Esophagus muscularis mucosa (tissue), 4 donors: ENCODE measurements around the gene PRPF40A. TPM values are rescaled to one million over a fixed set of nuclear protein-coding genes. Genes with fewer than 3 reads are reported as not detected.
"Not testable (repeated sequence)": the region's sequence is repeated elsewhere in the genome, so short reads cannot be mapped to it uniquely, and the experiment has no call there.

Experiments
- DNase-seq: peaks from one replicate; pipeline ENCODE4 v3.0.0-alpha.2; 2017; ENCODE audit errors: extremely low spot score
- H3K27ac ChIP-seq, 4 donors: fragments of 200-600 bp; sonication (generic); replicated peaks in 1 of 4; 1 replicate in 3 of 4; 2 replicates in 1 of 4; pipeline ENCODE4 v1.5.1; 2016 to 2019; ENCODE audit warnings: mild to moderate bottlenecking in 1 of 4
- H3K27me3 ChIP-seq, 4 donors: fragments of 200-600 bp; sonication (generic); one replicate each; pipeline versions ENCODE4 v1.5.1 to v1.6.0; 2016 to 2019
- H3K36me3 ChIP-seq, 4 donors: fragments of 200-600 bp; sonication (generic); one replicate each; pipeline ENCODE4 v1.5.1; 2016 to 2019
- H3K4me1 ChIP-seq, 4 donors: fragments of 200-600 bp; sonication (generic); one replicate each; pipeline ENCODE4 v1.5.1; 2016 to 2019
- H3K4me3 ChIP-seq, 4 donors: fragments of 200-600 bp; sonication (generic); 1 replicate in 2 of 4; 2 replicates in 2 of 4; pipeline ENCODE4 v1.5.1; 2016 to 2019; ENCODE audit warnings: mild to moderate bottlenecking in 4 of 4, moderate library complexity in 1 of 4
- H3K9me3 ChIP-seq, 4 donors: fragments of 200-600 bp; sonication (generic); 1 replicate in 3 of 4; 2 replicates in 1 of 4; pipeline ENCODE4 v1.5.1; 2016 to 2019
- CTCF ChIP-seq, 3 experiments: fragments of 200-600 bp in 2 of 3; fragments of 450-650 bp in 1 of 3; sonication (generic) in 2 of 3; IDR thresholded peaks; one replicate each; pipeline ENCODE4 v1.5.1; 2017 to 2019; ENCODE audit warnings: antibody characterized with exemption in 3 of 3, mild to moderate bottlenecking in 2 of 3, moderate library complexity in 1 of 3
- EP300 ChIP-seq: sonication (generic); formaldehyde crosslinking; IDR thresholded peaks from one replicate; pipeline ENCODE4 v1.6.1; 2017; ENCODE audit warnings: antibody characterized with exemption
- POLR2A ChIP-seq: fragments of 450-650 bp; IDR thresholded peaks from one replicate; pipeline ENCODE4 v1.6.1; 2017; ENCODE audit warnings: antibody characterized with exemption, moderate library complexity, mild to moderate bottlenecking, low read depth
- POLR2AphosphoS5 ChIP-seq, 2 donors: sonication (generic); formaldehyde crosslinking; IDR thresholded peaks; one replicate each; pipeline ENCODE4 v1.6.1; 2017; ENCODE audit warnings: antibody characterized with exemption in 2 of 2
- WGBS: methylation state at CpG from one replicate; pipeline ENCODE4 v1.1.5; 2018; 5-methylcytosine and 5-hydroxymethylcytosine counted together
- intact Hi-C: fragments of 100-400 bp; cut with DNase I; formaldehyde crosslinking; loops from one replicate; pipeline ENCODE4 v1.15.1; 2023
- total RNA-seq, 4 donors: library from RNA; depleted of rRNA; stranded (reverse); fragments of >200 nt; gene quantifications; one replicate each; pipeline versions ENCODE4 v1.1.0 to v1.2.1, GENCODE V29; 2016

The PRPF40A gene
- total RNA-seq, 4 donors from 2014 or later: 46.1 to 66.1 (median 53.2) TPM

DNA sequence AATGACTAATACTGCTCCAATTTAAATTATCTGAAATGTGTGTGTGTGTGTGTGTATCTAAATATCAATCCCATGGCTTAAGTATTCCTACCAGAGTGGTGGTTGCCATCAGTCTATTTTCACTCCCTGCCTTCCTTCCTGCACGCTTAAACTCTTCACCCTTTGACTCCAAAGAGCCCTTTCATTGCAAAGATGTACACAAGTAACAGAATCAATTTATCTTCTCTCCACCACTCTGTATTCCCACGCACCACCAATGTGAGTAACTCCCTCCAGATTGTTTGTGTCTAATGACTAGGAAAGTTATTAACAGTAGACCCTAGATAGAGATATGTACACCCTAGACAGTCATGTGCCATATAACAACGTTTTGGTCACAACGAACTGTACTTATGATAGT lies 44.0 kb upstream of the PRPF40A start:
- Histone ChIP-seq H3K4me3 (no peak overlapping the region), H3K27ac (no peak overlapping the region), H3K9me3 (no peaks in the 10 kb centered on the region), H3K27me3 (no peaks in the 10 kb centered on the region), H3K4me1 (peaks cover 0 to 3% (median 0%) of the 10 kb centered on the region in 4 donors), H3K36me3 (peaks cover 0 to 34% (median 11%) of the 10 kb centered on the region in 4 donors)
- intact Hi-C loops: no loop called here
- DNase-seq: no peak
- 82% methylated on average over 4 of the region's 4 CpGs for WGBS
- TF ChIP-seq CTCF (IDR thresholded peaks at IDR 0.05) (no peak), POLR2A (no peak), POLR2AphosphoS5 (IDR thresholded peaks at IDR 0.05) (no peak), EP300 (no peak)

- WGBS: 94% methylated on average over 6 of the region's 6 CpGs
- intact Hi-C loops: loop anchor here (10.0 kb wide), 1 partner anchor 715 kb away; the partner anchor contains the start of gene RPRM
- Histone ChIP-seq H3K27me3 (no peaks in the 10 kb centered on the region), H3K9me3 (no peaks in the 10 kb centered on the region), H3K36me3 (peaks cover 0 to 39% (median 14%) of the 10 kb centered on the region in 4 donors), H3K27ac (no peak overlapping the region), H3K4me3 (no peak overlapping the region), H3K4me1 (peaks cover 0 to 3% (median 0%) of the 10 kb centered on the region in 4 donors)
- no peak for DNase-seq
- no peak for TF ChIP-seq EP300
- no peak for TF ChIP-seq POLR2AphosphoS5 (IDR thresholded peaks at IDR 0.05)
- no peak for TF ChIP-seq CTCF (IDR thresholded peaks at IDR 0.05)
- no peak for TF ChIP-seq POLR2A
These were observed 42.2 kb upstream of the PRPF40A start for GRCh38 chr2:152759290-152760072.

GRCh38 chr2:152755029-152755428 lies 37.8 kb upstream of the PRPF40A start:
- 91% methylated on average over 13 of the region's 13 CpGs for WGBS
- Histone ChIP-seq H3K36me3 (peaks cover 0 to 38% (median 14%) of the 10 kb centered on the region in 4 donors), H3K27ac (no peak overlapping the region), H3K4me3 (no peak overlapping the region), H3K27me3 (no peaks in the 10 kb centered on the region), H3K9me3 (no peaks in the 10 kb centered on the region), H3K4me1 (no peaks in the 10 kb centered on the region)
- intact Hi-C loops: loop anchor here (10.0 kb wide), 1 partner anchor 720 kb away; the partner anchor contains the start of gene RPRM
- TF ChIP-seq CTCF (IDR thresholded peaks at IDR 0.05) (peak; percentile 34 to 49 (median 35)), EP300 (no peak)
- no peak for DNase-seq

DNA sequence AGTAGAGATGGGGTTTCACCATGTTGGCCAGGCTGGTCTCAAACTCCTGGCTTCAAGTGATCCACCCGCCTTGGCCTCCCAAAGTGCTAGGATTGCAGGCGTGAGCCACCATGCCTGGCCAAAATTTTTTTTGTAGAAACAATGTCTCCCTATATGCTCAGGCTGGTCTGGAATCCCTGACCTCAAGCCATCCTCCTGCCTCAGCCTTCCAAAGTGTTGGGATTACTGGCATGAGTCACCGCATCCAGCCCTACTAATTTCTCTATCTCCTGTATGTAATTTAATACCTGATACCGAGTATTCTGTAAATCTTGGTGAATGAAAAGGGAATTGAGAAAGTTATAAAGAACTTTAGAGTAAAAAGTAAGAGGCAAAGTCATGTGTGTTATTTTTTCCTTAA lies 30.5 kb upstream of the PRPF40A start:
- 95% methylated on average over 4 of the region's 4 CpGs for WGBS
- H3K4me3 ChIP-seq, intact Hi-C loops, H3K4me1 ChIP-seq, DNase-seq, H3K9me3 ChIP-seq, H3K27me3 ChIP-seq, H3K27ac ChIP-seq: not testable (repeated sequence)
- peaks cover 0 to 18% (median 8%) of the 10 kb centered on the region in 4 donors for H3K36me3 ChIP-seq

DNA sequence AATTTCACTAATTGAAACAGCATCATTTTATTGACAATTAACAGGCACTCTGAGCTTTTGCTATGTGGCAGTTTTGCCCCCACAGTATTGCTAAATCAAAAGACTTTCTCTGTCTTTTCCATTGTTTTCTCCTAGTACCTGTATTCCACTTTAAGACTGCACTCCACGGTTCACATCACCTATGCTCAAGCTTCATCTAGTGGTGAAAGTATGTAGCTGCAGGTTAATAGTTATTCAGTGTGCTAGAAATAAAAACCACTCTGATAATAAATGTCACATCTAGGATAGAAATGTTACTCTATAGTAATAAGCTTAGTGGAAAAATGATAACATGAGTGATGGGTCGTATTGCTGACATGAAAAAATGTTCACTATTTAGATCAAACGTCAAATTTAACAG lies 25.7 kb upstream of the PRPF40A start:
- H3K9me3 ChIP-seq: no peaks in the 10 kb centered on the region
- no peak overlapping the region for H3K4me3 ChIP-seq
- H3K27ac ChIP-seq: no peak overlapping the region
- H3K27me3 ChIP-seq: no peaks in the 10 kb centered on the region
- peaks cover 0 to 7% (median 2%) of the 10 kb centered on the region in 4 donors for H3K4me1 ChIP-seq
- TF ChIP-seq CTCF (IDR thresholded peaks at IDR 0.05) (peak; percentile 20 to 59 (median 34)), POLR2AphosphoS5 (IDR thresholded peaks at IDR 0.05) (no peak)
- intact Hi-C loops: no loop called here
- H3K36me3 ChIP-seq: peaks cover 0 to 24% (median 13%) of the 10 kb centered on the region in 4 donors
- DNase-seq: no peak
- WGBS: 51% methylated on average over 3 of the region's 3 CpGs
